Retinal pigment epithelial cell (primary cell): ENCODE measurements around the gene RTN4RL2.

Experiments
- DNase-seq: peaks from one replicate; pipeline ENCODE4 v3.0.0-alpha.2; 2010; ENCODE audit warnings: low read depth
- H3K4me3 ChIP-seq: 2 replicates; pipeline ENCODE4 v1.5.1; 2011; ENCODE audit warnings: mild to moderate bottlenecking, low read length, control low read depth, moderate library complexity
- CTCF ChIP-seq: conservative IDR thresholded peaks from 2 replicates; pipeline ENCODE4 v1.5.1; 2011; ENCODE audit warnings: low read depth, low read length, control low read depth, inconsistent platforms

RTN4RL2 gene

DNA sequence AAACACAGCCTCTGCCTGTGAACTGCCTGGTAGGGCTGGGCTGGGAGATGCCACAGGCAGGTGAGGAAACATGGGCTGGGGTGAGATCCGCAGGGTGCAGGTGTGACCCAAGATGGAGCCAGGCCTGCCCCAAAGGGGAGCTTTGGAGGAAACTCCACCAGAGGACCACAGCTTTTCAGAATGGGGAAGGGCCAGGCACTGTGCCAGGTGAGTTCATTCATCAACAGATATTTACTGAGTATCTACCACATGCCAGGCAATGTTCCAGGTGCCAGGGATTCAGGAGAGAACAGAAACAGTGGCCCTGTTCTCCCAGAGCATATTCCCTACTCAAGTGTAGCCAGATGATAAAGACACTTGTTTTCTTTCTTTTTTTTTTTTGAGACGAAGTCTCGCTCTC, 11.2 kb downstream of the RTN4RL2 start:
- no peak for DNase-seq
- H3K4me3 ChIP-seq = no peak overlapping the region
- no peak for TF ChIP-seq CTCF

- H3K4me3 ChIP-seq = no peak overlapping the region
- no peak for DNase-seq
- TF ChIP-seq CTCF = no peak
Measured at GRCh38 chr11:57473285-57473841, 13.0 kb downstream of the RTN4RL2 start.

DNA sequence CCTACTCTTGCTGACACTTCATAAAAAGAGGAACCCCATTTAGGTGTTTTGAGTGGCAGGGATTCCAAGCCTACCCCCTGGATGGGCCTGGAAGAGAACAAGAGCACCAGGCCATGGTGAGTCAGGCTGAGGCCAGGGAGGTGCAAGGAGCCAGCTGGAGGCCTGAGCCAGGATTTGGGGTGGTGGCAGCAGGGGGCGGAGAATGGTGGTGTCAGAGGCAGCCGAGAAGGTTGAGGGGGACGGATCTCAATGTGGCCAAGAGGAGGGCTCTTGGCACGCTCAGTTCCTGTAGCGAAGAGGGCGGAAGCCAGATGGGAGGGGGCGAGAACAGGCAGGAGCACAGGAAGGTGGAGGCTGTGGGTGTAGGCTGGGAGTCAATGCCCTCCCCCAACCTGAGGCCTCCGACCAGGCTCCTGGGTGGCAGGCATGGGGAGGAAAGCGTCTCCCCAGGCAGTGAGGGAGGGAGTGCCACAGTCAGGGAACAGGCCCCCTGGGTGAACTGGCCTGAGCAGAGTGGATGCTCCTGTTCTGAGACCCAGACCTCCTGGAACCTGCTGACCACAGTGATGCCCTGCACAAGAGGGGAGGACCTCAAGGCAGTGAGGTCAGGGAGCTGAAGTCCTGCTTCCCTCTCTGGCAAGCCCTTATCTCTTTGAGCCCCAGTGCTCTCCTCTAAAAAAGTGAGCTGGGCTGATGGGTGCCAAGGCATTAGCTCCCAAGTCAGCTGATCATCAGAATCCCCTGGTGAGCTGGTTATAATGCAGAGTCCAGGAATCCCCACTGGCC, 13.9 kb downstream of the RTN4RL2 start:
- DNase-seq = no peak

GRCh38 chr11:57474803-57475115, 14.4 kb downstream of the RTN4RL2 start:
- no peak overlapping the region for H3K4me3 ChIP-seq
- TF ChIP-seq CTCF = no peak
- no peak for DNase-seq

More for the DNA sequence above, 13.9 kb downstream of the RTN4RL2 start:
- no peak for TF ChIP-seq CTCF
- H3K4me3 ChIP-seq = no peak overlapping the region

DNA sequence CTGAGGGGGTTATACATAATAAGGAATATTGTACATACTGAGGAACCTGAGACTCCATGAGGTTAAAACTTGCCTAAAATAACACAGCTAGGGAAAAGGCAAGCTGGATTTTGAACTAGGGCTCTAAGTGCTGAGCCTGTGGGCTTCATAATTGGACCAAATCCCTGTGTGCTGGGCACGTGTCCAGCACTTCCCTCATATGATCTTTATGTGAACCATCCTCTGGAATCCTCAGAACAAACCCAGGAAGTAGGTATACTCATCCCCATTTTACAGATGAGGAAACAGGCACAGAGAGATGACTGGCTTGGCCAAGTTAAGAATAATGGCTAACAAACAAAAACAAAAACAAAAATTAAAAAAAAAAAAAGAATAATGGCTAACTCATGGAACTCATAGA, 14.9 kb downstream of the RTN4RL2 start:
- no peak for TF ChIP-seq CTCF
- no peak overlapping the region for H3K4me3 ChIP-seq
- no peak for DNase-seq

GRCh38 chr11:57475671-57476046, 15.3 kb downstream of the RTN4RL2 start:
- no peak overlapping the region for H3K4me3 ChIP-seq
- DNase-seq = no peak
- no peak for TF ChIP-seq CTCF
